GM12892 (cell line): ENCODE data around the gene BICRA.
"Not testable (repeated sequence)": the region's sequence is repeated elsewhere in the genome, so short reads cannot be mapped to it uniquely, and the experiment has no call there.

ENCODE experiments used
- POLR2A ChIP-seq: IDR thresholded peaks from 2 replicates; pipeline ENCODE4 v1.6.1; 2011; ENCODE audit warnings: low read depth, low read length, control low read depth
- POLR2AphosphoS5 ChIP-seq: IDR thresholded peaks from 2 replicates; pipeline ENCODE4 v1.6.1; 2011; ENCODE audit warnings: low read depth, low read length, control low read depth

GRCh38 chr19:47668556-47668955 lies 59.6 kb downstream of the BICRA start:
- TF ChIP-seq POLR2A, POLR2AphosphoS5: not testable (repeated sequence)
